Measurements from ENCODE around the gene MED6. TPM values are rescaled to one million over a fixed set of nuclear protein-coding genes. Genes with fewer than 3 reads are reported as not detected.

Gene MED6
- total and polyA plus RNA-seq, 2 of the 13 experiments (the other 11 are each of a cell fraction or from before 2014, with no cell fraction given) = 44.8 to 47.8 TPM

DNA sequence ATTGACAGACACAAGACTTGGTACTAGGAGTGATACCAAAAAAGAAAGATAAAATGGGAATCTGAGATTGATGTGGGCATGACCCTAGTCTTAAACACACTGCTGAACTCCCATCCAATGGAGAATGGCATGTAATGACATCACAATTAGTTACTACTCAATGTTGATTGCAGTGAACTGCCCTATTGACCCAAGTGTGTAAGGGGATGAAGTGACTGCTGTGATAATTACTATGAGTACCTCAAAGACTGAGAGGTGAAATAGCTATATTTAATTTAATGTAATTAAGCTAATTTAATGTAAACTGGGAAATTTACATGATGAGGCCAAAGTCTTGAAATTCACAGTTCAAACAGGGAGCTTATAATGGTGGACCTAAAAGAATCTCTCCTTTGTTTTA is 65.6 kb downstream of the MED6 start, which contains the start of gene ADAM20:
TSS of gene ADAM20 (minus strand) at position 101 of the 400 bp plus-strand sequence. CDS start 10,247 bp downstream, outside the sequence.
- Histone ChIP-seq H3K9me3 (ENCODE audit: low read length) (peaks cover 6% of the 10 kb centered on the region), H4K20me1 (ENCODE audit: insufficient read depth, low read length) (no peaks in the 10 kb centered on the region), H3K27ac (ENCODE audit: extremely low read length, insufficient read depth, low read length) (no peak within 1 kb of the TSS), H3K79me2 (ENCODE audit: insufficient read depth, low read length) (no peaks in the 10 kb centered on the region), H3K36me3 (replicated peaks in 1 of 2; ENCODE audit: control insufficient read depth in 1 of 2, insufficient read depth in 2 of 2, low read length in 2 of 2) (no peaks in the 10 kb centered on the region), H3K9ac (ENCODE audit: insufficient read depth, low read depth, low read length) (no peak within 1 kb of the TSS), H3K4me2 (ENCODE audit: low read depth, low read length) (no peak within 1 kb of the TSS), H3K27me3 (ENCODE audit: control insufficient read depth in 1 of 2, insufficient read depth in 2 of 2, low read length in 2 of 2) (no peaks in the 10 kb centered on the region), H3K4me1 (ENCODE audit: insufficient read depth, low read length) (no peaks in the 10 kb centered on the region), H3K4me3 (replicated peaks in 1 of 3; ENCODE audit: insufficient read depth in 1 of 3, low read depth in 2 of 3, low read length in 3 of 3) (no peak within 1 kb of the TSS), H2AFZ (ENCODE audit: low read length) (no peak within 1 kb of the TSS)
- ChIA-PET POLR2A (no interaction called here), CTCF (ENCODE audit: low intra/inter-chr PET ratio, low total read pairs) (no interaction called here)
- in situ Hi-C loops (cut with HindIII; ENCODE audit: extremely low pct_ligation_motif_present, low pct_unique_long_range_greater_than_20kb) (no loop called here), intact Hi-C loops (cut with micrococcal nuclease; ENCODE audit: unreplicated experiment) (no loop called here)
- ATAC-seq (no peak), DNase-seq (ENCODE audit: low spot score) (no peak), FAIRE-seq (no peak)
- no TSS peak for BruUV-seq (replicated peaks)
- TF ChIP-seq, protein P1, sequence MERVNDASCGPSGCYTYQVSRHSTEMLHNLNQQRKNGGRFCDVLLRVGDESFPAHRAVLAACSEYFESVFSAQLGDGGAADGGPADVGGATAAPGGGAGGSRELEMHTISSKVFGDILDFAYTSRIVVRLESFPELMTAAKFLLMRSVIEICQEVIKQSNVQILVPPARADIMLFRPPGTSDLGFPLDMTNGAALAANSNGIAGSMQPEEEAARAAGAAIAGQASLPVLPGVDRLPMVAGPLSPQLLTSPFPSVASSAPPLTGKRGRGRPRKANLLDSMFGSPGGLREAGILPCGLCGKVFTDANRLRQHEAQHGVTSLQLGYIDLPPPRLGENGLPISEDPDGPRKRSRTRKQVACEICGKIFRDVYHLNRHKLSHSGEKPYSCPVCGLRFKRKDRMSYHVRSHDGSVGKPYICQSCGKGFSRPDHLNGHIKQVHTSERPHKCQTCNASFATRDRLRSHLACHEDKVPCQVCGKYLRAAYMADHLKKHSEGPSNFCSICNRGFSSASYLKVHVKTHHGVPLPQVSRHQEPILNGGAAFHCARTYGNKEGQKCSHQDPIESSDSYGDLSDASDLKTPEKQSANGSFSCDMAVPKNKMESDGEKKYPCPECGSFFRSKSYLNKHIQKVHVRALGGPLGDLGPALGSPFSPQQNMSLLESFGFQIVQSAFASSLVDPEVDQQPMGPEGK (CRISPR knock-in tag; IDR thresholded peaks at IDR 0.05) = no peak
- TF ChIP-seq, protein P2, sequence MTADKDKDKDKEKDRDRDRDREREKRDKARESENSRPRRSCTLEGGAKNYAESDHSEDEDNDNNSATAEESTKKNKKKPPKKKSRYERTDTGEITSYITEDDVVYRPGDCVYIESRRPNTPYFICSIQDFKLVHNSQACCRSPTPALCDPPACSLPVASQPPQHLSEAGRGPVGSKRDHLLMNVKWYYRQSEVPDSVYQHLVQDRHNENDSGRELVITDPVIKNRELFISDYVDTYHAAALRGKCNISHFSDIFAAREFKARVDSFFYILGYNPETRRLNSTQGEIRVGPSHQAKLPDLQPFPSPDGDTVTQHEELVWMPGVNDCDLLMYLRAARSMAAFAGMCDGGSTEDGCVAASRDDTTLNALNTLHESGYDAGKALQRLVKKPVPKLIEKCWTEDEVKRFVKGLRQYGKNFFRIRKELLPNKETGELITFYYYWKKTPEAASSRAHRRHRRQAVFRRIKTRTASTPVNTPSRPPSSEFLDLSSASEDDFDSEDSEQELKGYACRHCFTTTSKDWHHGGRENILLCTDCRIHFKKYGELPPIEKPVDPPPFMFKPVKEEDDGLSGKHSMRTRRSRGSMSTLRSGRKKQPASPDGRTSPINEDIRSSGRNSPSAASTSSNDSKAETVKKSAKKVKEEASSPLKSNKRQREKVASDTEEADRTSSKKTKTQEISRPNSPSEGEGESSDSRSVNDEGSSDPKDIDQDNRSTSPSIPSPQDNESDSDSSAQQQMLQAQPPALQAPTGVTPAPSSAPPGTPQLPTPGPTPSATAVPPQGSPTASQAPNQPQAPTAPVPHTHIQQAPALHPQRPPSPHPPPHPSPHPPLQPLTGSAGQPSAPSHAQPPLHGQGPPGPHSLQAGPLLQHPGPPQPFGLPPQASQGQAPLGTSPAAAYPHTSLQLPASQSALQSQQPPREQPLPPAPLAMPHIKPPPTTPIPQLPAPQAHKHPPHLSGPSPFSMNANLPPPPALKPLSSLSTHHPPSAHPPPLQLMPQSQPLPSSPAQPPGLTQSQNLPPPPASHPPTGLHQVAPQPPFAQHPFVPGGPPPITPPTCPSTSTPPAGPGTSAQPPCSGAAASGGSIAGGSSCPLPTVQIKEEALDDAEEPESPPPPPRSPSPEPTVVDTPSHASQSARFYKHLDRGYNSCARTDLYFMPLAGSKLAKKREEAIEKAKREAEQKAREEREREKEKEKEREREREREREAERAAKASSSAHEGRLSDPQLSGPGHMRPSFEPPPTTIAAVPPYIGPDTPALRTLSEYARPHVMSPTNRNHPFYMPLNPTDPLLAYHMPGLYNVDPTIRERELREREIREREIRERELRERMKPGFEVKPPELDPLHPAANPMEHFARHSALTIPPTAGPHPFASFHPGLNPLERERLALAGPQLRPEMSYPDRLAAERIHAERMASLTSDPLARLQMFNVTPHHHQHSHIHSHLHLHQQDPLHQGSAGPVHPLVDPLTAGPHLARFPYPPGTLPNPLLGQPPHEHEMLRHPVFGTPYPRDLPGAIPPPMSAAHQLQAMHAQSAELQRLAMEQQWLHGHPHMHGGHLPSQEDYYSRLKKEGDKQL (CRISPR knock-in tag; IDR thresholded peaks at IDR 0.05; ENCODE audit: low read depth) = no peak
- TF ChIP-seq HDAC2 (CRISPR knock-in tag; IDR thresholded peaks at IDR 0.05) (no peak), ZNF556 (CRISPR knock-in tag; IDR thresholded peaks at IDR 0.05; ENCODE audit: borderline replicate concordance) (no peak), ELF1 (CRISPR knock-in tag; IDR thresholded peaks at IDR 0.05) (no peak), TSC22D2 (CRISPR knock-in tag; IDR thresholded peaks at IDR 0.05; ENCODE audit: borderline replicate concordance) (no peak), SNAI1 (CRISPR knock-in tag; IDR thresholded peaks at IDR 0.05; ENCODE audit: borderline replicate concordance) (no peak), THAP11 (CRISPR knock-in tag; IDR thresholded peaks at IDR 0.05) (no peak), ZMAT3 (CRISPR knock-in tag; conservative IDR thresholded peaks at IDR 0.05) (no peak), SIX4 (CRISPR knock-in tag; IDR thresholded peaks at IDR 0.05) (no peak)
- TF ChIP-seq, protein P3, sequence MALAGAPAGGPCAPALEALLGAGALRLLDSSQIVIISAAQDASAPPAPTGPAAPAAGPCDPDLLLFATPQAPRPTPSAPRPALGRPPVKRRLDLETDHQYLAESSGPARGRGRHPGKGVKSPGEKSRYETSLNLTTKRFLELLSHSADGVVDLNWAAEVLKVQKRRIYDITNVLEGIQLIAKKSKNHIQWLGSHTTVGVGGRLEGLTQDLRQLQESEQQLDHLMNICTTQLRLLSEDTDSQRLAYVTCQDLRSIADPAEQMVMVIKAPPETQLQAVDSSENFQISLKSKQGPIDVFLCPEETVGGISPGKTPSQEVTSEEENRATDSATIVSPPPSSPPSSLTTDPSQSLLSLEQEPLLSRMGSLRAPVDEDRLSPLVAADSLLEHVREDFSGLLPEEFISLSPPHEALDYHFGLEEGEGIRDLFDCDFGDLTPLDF (CRISPR knock-in tag; IDR thresholded peaks at IDR 0.05) = no peak
- TF ChIP-seq, protein P4, sequence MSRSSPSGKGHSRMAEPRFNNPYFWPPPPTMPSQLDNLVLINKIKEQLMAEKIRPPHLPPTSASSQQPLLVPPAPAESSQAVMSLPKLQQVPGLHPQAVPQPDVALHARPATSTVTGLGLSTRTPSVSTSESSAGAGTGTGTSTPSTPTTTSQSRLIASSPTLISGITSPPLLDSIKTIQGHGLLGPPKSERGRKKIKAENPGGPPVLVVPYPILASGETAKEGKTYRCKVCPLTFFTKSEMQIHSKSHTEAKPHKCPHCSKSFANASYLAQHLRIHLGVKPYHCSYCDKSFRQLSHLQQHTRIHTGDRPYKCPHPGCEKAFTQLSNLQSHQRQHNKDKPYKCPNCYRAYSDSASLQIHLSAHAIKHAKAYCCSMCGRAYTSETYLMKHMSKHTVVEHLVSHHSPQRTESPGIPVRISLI (CRISPR knock-in tag; IDR thresholded peaks at IDR 0.05; ENCODE audit: borderline replicate concordance) = no peak
- TF ChIP-seq, protein P5, sequence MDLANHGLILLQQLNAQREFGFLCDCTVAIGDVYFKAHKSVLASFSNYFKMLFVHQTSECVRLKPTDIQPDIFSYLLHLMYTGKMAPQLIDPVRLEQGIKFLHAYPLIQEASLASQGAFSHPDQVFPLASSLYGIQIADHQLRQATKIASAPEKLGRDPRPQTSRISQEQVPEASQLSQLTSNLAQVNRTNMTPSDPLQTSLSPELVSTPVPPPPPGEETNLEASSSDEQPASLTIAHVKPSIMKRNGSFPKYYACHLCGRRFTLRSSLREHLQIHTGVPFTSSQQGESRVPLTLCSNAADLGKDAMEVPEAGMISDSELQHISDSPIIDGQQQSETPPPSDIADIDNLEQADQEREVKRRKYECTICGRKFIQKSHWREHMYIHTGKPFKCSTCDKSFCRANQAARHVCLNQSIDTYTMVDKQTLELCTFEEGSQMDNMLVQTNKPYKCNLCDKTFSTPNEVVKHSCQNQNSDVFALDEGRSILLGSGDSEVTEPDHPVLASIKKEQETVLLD (CRISPR knock-in tag; IDR thresholded peaks at IDR 0.05; ENCODE audit: low read depth) = no peak

Measured in HepG2 (cell line).